H1 (cell line): ENCODE data around the gene ATP6V1C2. TPM values are rescaled to one million over a fixed set of nuclear protein-coding genes. Genes with fewer than 3 reads are reported as not detected.

ENCODE experiments used
- polyA plus RNA-seq, 7 experiments: library from polyadenylated mRNA; depleted of rRNA in 3 of 7; stranded (reverse) in 5 of 7; unstranded in 2 of 7; fragments of >200 nt in 5 of 7; fragments of 200-250 nt in 2 of 7; gene quantifications; 1 replicate in 5 of 7; 2 replicates in 1 of 7; 4 replicates in 1 of 7; pipeline versions ENCODE4 v1.2.1 to v1.2.3, GENCODE V29; 2011 to 2013; ENCODE audit warnings: missing spikeins in 2 of 7, mixed read lengths in 2 of 7
- small RNA-seq: library from polyadenylated mRNA; stranded (forward); fragments of <200 nt; extraction: miRNeasy Mini kit (QIAGEN cat#:217004); gene quantifications from one replicate; pipeline ENCODE3, GENCODE V24; 2013; ENCODE audit not compliant: insufficient read depth
- total RNA-seq: library from RNA; stranded (reverse); fragmentation: NEBNext Ultra II Directional; extraction: Animal tissue kit (Norgen Biotek cat#: 25700); gene quantifications from 2 replicates; pipeline ENCODE4 v1.2.1, GENCODE V29; 2021

The ATP6V1C2 gene
- total and polyA plus RNA-seq, 2 of the 8 experiments (the other 6 are each of a cell fraction or from before 2014, with no cell fraction given): 0.29 to 0.74 TPM

Small RNAs within 50 kb of the gene (small RNA-seq; reads per million reads assigned to genes)
- gene RNU7-138P (not detected), gene RNU7-176P (not detected)

Other genes with a start within 250 kb of the ATP6V1C2 start
- gene NOL10, start 31.7 kb upstream of the ATP6V1C2 start, total RNA-seq: 36.9 and 39.5 TPM in 2 replicates
- gene NOL10, start 31.7 kb upstream of the ATP6V1C2 start, polyA plus RNA-seq (2011; rRNA removed): 11.1 and 14.4 TPM in 2 replicates
- gene PDIA6, start 91.2 kb downstream of the ATP6V1C2 start, total RNA-seq: 383 and 384 TPM in 2 replicates
- 140 and 181 TPM in 2 replicates for gene PDIA6, start 91.2 kb downstream of the ATP6V1C2 start, polyA plus RNA-seq (2011; rRNA removed)
- 0.48 and 0.90 TPM in 2 replicates for gene KCNF1, start 190.3 kb downstream of the ATP6V1C2 start, total RNA-seq
- 1.5 and 1.6 TPM in 2 replicates for gene KCNF1, start 190.3 kb downstream of the ATP6V1C2 start, polyA plus RNA-seq (2011; rRNA removed)